Smooth muscle cell (in vitro differentiated cells): ENCODE results near the gene DENND5B. TPM values are rescaled to one million over a fixed set of nuclear protein-coding genes. Genes with fewer than 3 reads are reported as not detected.
A peak's percentile ranks its signal among the peaks of the same experiment; 100 is the strongest.

Experiments
- DNase-seq: peaks from one replicate; lab custom pipeline; 2025; ENCODE audit not compliant: unreplicated experiment; lab: John Stamatoyannopoulos, UW
- H2AFZ ChIP-seq: fragments of 200-600 bp; sonication (generic); 2 replicates; pipeline ENCODE4 v1.6.0; 2016; ENCODE audit warnings: antibody characterized with exemption, low read depth, mild to moderate bottlenecking
- H3F3A ChIP-seq: fragments of 200-600 bp; sonication (generic); 2 replicates; pipeline ENCODE4 v1.6.0; 2017; ENCODE audit warnings: antibody characterized with exemption, low read depth
- H3K27ac ChIP-seq: fragments of 200-600 bp; sonication (generic); 2 replicates; pipeline ENCODE4 v1.5.1; 2016; ENCODE audit warnings: low read depth, mild to moderate bottlenecking
- H3K27me3 ChIP-seq: fragments of 200-600 bp; sonication (generic); 2 replicates; pipeline ENCODE4 v1.6.1; 2016; ENCODE audit warnings: low read depth, mild to moderate bottlenecking
- H3K36me3 ChIP-seq: fragments of 200-600 bp; sonication (generic); 2 replicates; pipeline ENCODE4 v1.5.1; 2016; ENCODE audit warnings: low read depth
- H3K4me1 ChIP-seq: fragments of 200-600 bp; sonication (generic); 2 replicates; pipeline ENCODE4 v1.5.1; 2016; ENCODE audit warnings: low read depth
- H3K4me2 ChIP-seq: fragments of 200-600 bp; sonication (generic); 2 replicates; pipeline ENCODE4 v1.6.0; 2016; ENCODE audit warnings: mild to moderate bottlenecking
- H3K4me3 ChIP-seq: fragments of 200-600 bp; sonication (generic); 2 replicates; pipeline ENCODE4 v1.5.1; 2016; ENCODE audit warnings: mild to moderate bottlenecking
- H3K79me2 ChIP-seq: fragments of 200-600 bp; sonication (generic); 2 replicates; pipeline ENCODE4 v1.6.0; 2016; ENCODE audit warnings: low read depth, mild to moderate bottlenecking
- H3K9ac ChIP-seq: fragments of 200-600 bp; sonication (generic); 2 replicates; pipeline ENCODE4 v1.6.0; 2016; ENCODE audit warnings: low read depth
- H3K9me3 ChIP-seq: fragments of 200-600 bp; sonication (generic); replicated peaks from 2 replicates; pipeline ENCODE4 v1.5.1; 2016; ENCODE audit warnings: low read depth
- H4K20me1 ChIP-seq: fragments of 200-600 bp; sonication (generic); 2 replicates; pipeline ENCODE4 v1.6.0; 2016; ENCODE audit warnings: low read depth
- CTCF ChIP-seq: fragments of 200-600 bp; sonication (generic); IDR thresholded peaks from 2 replicates; pipeline ENCODE4 v1.5.1; 2017; ENCODE audit warnings: borderline replicate concordance, mild to moderate bottlenecking, antibody characterized with exemption; ENCODE audit not compliant: insufficient read depth, poor library complexity, severe bottlenecking
- WGBS: methylation state at CpG from one replicate; pipeline ENCODE4 v1.1.7; 2016; ENCODE audit warnings: low lambda C conversion rate; 5-methylcytosine and 5-hydroxymethylcytosine counted together
- polyA plus RNA-seq: library from polyadenylated mRNA; unstranded; fragments of >200 nt; fragmentation: Nextera tagmentation; extraction: Ambion mirVana; gene quantifications from 2 replicates; pipeline ENCODE4 v1.2.1, GENCODE V29; 2016
- total RNA-seq: library from RNA; depleted of rRNA; stranded (reverse); fragments of >200 nt; gene quantifications from 2 replicates; pipeline ENCODE4 v1.2.3, GENCODE V29; 2014

Gene DENND5B
- total and polyA plus RNA-seq, 2 experiments from 2014 or later, result 12.3 to 12.7 TPM

GRCh38 chr12:31362759-31363415 is 228.0 kb downstream of the DENND5B start:
- no peaks in the 10 kb centered on the region for H3F3A ChIP-seq
- no peak for TF ChIP-seq CTCF
- H3K9me3 ChIP-seq, result no peaks in the 10 kb centered on the region
- H3K4me3 ChIP-seq, result no peak overlapping the region
- H3K4me2 ChIP-seq, result peak overlapping the region; percentile 56
- no peaks in the 10 kb centered on the region for H3K36me3 ChIP-seq
- H3K4me1 ChIP-seq, result peaks cover 23% of the 10 kb centered on the region
- H2AFZ ChIP-seq, result peak overlapping the region; percentile 5
- H3K27me3 ChIP-seq, result no peaks in the 10 kb centered on the region
- H3K9ac ChIP-seq, result no peak overlapping the region
- no peaks in the 10 kb centered on the region for H3K79me2 ChIP-seq
- H3K27ac ChIP-seq, result no peak overlapping the region
- H4K20me1 ChIP-seq, result no peaks in the 10 kb centered on the region
- 34% methylated on average over 6 of the region's 6 CpGs for WGBS
- DNase-seq, result no peak

- Histone ChIP-seq H2AFZ (peak overlapping the region; percentile 5), H3K9ac (no peak overlapping the region), H3K27ac (no peak overlapping the region), H3K79me2 (no peaks in the 10 kb centered on the region), H3K36me3 (no peaks in the 10 kb centered on the region), H3F3A (no peaks in the 10 kb centered on the region), H3K27me3 (no peaks in the 10 kb centered on the region), H3K4me2 (peak overlapping the region; percentile 56), H4K20me1 (no peaks in the 10 kb centered on the region), H3K9me3 (no peaks in the 10 kb centered on the region), H3K4me3 (no peak overlapping the region), H3K4me1 (peaks cover 21% of the 10 kb centered on the region)
- WGBS, result 43% methylated on average over 13 of the region's 13 CpGs
- no peak for DNase-seq
- no peak for TF ChIP-seq CTCF
Measured at GRCh38 chr12:31362115-31362758, 228.7 kb downstream of the DENND5B start.

- no peak overlapping the region for H3K27ac ChIP-seq
- no peak for DNase-seq
- H3F3A ChIP-seq, result no peaks in the 10 kb centered on the region
- no peaks in the 10 kb centered on the region for H3K36me3 ChIP-seq
- no peak for TF ChIP-seq CTCF
- no peak overlapping the region for H3K9ac ChIP-seq
- no peaks in the 10 kb centered on the region for H3K27me3 ChIP-seq
- H3K4me1 ChIP-seq, result peaks cover 21% of the 10 kb centered on the region
- no peaks in the 10 kb centered on the region for H4K20me1 ChIP-seq
- peak overlapping the region; percentile 56 for H3K4me2 ChIP-seq
- 91% methylated on average over 14 of the region's 14 CpGs for WGBS
- no peak overlapping the region for H2AFZ ChIP-seq
- no peaks in the 10 kb centered on the region for H3K79me2 ChIP-seq
- no peaks in the 10 kb centered on the region for H3K9me3 ChIP-seq
- no peak overlapping the region for H3K4me3 ChIP-seq
Measured at GRCh38 chr12:31361730-31362114, 229.2 kb downstream of the DENND5B start.

- no peak for TF ChIP-seq CTCF
- Histone ChIP-seq H3K9ac (no peak overlapping the region), H3K36me3 (no peaks in the 10 kb centered on the region), H3K4me1 (peaks cover 14% of the 10 kb centered on the region), H3K79me2 (no peaks in the 10 kb centered on the region), H4K20me1 (no peaks in the 10 kb centered on the region), H3F3A (peaks cover 4% of the 10 kb centered on the region), H3K27ac (no peak overlapping the region), H3K4me2 (no peak overlapping the region), H3K4me3 (no peak overlapping the region), H3K9me3 (no peaks in the 10 kb centered on the region), H3K27me3 (no peaks in the 10 kb centered on the region), H2AFZ (no peak overlapping the region)
- WGBS, result 68% methylated on average over 4 of the region's 4 CpGs
- no peak for DNase-seq
Measured at GRCh38 chr12:31355747-31356107, 235.2 kb downstream of the DENND5B start.
